ENCODE results near the gene STOML1.

The STOML1 gene

DNA sequence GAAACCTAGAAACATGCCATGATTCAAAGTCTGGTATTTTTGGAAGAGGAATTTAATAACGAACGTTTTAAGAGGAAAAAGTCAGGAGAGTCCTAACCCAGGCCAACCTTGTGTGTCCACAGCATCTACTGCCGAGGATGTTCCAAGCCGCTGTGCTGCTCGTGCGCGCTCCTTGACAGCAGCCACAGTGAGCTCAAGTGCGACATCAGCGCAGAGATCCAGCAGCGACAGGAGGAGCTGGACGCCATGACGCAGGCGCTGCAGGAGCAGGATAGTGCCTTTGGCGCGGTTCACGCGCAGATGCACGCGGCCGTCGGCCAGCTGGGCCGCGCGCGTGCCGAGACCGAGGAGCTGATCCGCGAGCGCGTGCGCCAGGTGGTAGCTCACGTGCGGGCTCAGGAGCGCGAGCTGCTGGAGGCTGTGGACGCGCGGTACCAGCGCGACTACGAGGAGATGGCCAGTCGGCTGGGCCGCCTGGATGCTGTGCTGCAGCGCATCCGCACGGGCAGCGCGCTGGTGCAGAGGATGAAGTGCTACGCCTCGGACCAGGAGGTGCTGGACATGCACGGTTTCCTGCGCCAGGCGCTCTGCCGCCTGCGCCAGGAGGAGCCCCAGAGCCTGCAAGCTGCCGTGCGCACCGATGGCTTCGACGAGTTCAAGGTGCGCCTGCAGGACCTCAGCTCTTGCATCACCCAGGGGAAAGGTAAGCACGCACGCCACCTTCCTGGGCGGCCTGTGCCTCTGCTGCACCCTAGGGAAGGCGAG is 30.8 kb upstream of the STOML1 start:
- in situ Hi-C loops (cut with MboI; ENCODE audit: low pct_unique_long_range_greater_than_20kb, low sequenced_read_pairs), result no loop called here
- no peak for DNase-seq

DNA sequence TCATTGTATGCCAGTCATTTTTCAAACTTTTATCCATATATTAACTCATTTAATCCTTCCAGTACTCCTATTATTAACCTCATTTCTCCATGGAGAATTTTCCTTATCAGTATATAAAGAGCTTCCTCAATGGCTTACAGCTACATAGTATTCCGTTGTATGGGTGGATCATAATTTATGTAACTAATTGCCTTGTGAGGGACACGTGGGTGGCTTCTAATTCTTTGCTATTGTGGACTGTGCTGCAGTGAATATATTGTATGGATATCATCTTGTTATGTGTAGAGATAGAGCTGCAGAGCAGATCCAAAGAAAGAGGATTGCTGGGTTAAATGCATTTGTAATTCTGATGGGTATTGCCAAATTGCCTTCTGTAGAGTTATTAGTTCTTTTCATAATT is 27.6 kb upstream of the STOML1 start:
- in situ Hi-C loops (cut with MboI; ENCODE audit: low pct_unique_long_range_greater_than_20kb, low sequenced_read_pairs), result no loop called here
- DNase-seq, result no peak

DNA sequence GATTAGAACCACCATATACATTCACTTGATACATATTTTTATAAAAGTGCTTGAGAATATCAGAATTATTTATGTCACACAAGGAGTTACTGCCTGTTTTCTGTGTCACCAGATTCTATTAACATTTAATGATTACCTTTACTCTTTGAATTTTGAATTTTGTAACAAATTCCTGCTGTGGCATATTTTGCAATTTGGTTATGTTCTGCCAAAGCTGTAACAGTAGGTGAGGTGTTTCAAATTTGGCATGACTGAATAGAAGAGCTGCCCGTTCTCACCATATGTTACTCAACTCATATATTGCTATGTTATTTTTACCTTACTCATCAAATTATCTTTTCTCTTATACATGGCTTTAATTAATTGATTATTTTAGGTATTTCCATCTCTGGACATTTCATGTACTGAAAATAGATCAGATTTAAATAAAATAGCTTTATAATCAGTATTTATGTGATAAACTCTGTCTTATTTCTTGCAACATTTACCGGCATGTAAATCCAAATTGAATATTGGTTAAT is 21.3 kb upstream of the STOML1 start:
- DNase-seq, result no peak
- in situ Hi-C loops (cut with MboI; ENCODE audit: low pct_unique_long_range_greater_than_20kb, low sequenced_read_pairs), result no loop called here

DNA sequence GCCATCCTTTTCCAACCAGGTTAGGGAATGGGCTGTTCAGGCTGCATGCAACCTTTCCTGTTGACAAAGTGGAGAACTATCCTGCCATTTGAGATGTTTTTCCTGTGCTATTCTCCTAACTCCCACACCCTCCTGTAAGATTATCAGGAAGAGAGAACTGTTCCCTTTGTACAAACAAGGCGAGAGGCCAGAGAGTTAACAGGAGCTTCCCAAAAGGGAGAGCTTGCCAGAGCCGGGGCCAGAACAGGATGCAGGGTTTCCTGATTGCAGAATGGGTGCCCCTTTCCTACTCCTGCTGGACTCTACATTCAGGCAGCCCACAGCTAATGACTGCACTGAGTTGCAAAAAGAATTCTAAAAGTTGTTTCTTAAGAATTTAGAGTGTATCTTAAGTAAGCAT is 19.5 kb upstream of the STOML1 start:
- no peak for DNase-seq
- in situ Hi-C loops (cut with MboI; ENCODE audit: low pct_unique_long_range_greater_than_20kb, low sequenced_read_pairs), result no loop called here

DNA sequence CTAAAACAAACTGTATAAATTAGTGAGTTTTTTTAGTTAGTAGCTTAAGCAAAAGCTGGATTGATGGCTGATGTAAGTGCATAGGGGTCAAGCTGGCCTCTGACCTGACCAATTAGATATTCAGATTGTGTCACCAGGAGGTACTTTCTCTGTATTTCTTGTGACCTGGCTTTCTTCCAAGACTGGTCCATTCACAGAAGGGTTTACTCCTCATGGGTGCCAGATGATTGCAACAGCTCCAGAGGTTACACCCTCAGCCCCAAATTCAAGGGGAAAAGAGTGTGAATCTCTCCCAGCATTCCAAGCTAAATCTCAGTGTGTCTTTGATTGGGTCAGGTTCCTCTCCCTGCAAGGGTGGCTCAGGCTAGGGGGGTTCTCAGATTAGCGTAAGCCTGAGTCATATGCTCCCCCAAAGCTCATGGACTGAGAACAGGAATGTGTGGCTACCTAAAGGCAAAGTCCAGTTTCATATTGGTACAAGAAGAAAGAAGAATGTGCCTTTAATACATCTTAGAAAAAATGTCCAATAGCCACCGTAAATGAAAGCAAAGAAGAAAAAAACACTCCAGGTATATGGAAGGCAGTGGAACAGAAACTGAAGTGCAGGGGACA is 18.9 kb upstream of the STOML1 start:
- no peak for DNase-seq
- in situ Hi-C loops (cut with MboI; ENCODE audit: low pct_unique_long_range_greater_than_20kb, low sequenced_read_pairs), result no loop called here

DNA sequence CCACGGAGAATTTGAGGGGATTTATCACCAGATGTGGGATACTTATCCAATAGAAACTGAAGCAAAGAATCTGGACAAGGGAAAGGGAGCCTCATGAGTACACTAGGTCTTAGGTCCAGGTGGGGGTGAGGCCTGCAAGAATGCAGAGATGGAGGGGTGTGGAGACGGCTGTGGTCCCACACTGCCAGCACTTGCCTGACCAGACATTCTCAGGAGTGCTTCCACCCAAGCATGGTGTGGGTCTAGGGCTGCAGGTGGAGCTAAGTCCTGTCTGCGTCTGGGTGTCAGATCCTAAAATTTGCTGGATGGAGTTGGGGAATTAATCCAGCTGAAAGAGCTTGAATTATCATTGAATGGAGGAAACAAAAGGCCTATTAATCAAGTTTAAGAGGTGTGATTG is 16.8 kb upstream of the STOML1 start:
- in situ Hi-C loops (cut with MboI; ENCODE audit: low pct_unique_long_range_greater_than_20kb, low sequenced_read_pairs), result no loop called here
- DNase-seq, result no peak

DNA sequence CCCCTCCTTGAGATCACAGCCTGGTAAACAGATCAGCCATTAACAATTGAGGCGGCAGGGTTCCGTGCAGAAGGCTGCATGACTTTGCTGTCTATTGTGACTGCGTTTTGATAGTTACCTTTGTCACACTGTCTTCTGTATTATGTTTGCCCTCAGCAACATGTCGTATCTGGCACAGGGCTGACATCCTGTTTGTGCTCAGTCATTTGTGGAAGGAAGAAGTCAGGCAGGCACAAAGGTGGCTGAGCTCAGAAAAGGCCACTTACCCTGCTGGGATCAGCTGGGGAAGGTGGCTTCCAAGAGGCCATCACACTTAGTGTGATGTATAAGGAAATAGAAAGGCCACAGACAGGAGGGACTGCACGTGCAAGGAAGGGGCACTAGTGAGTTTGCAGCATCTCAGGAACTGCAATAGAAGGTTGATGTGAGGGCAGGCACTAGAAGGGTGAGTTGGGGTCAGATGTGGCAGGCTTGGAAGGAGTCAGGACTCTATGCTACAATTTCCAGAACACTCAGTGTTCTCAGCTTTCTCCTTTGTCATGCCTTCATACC is 15.8 kb upstream of the STOML1 start:
- in situ Hi-C loops (cut with MboI; ENCODE audit: low pct_unique_long_range_greater_than_20kb, low sequenced_read_pairs), result no loop called here
- DNase-seq, result peak; percentile 62

DNA sequence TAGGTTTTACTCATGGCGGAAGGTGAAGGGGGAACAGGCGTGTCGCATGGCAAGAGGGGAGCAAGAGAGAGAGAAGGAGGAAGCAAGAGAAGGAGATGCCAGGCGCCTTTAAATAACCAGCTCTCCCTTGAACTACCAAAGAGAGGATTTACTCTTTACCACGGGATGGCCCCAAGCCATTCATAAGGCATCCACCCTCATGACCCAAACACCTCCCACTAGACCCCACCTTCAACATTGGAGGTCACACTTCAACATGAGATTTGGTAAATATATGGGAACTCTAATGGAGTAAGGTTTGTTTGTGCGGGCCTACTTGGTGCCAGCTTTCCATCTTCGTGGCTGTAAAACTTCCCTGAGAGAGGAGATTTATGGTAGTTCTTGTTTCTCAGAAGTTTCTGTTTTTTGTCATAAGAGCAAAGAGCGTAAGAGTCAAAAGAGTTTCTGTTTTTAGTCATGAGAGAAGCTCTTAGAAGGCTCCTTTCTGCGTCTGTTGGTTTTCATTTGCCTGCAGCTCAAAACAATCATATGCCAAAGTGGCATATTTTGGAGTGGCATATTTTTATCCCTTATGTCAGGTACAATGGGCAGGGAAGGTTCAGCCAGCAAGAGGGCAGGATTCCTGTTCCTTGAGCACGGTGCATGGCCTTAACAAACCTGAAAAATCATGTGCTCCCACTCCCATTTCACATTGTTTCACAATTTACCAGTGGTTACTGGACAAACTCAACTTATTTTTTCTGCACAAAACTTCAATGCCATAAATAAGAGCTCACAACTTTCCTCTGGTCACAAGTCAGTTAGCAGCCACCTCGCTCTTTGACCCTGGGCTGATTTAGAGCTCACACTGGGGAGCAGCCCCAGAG is 14.9 kb upstream of the STOML1 start:
- in situ Hi-C loops (cut with MboI; ENCODE audit: low pct_unique_long_range_greater_than_20kb, low sequenced_read_pairs), result no loop called here
- no peak for DNase-seq

DNA sequence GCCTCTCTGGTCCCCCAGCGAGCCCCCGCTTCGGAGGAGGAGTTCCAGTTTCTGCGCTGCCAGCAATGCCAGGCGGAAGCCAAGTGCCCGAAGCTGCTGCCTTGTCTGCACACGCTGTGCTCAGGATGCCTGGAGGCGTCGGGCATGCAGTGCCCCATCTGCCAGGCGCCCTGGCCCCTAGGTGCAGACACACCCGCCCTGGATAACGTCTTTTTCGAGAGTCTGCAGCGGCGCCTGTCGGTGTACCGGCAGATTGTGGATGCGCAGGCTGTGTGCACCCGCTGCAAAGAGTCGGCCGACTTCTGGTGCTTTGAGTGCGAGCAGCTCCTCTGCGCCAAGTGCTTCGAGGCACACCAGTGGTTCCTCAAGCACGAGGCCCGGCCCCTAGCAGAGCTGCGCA is 5.9 kb upstream of the STOML1 start:
- DNase-seq, result no peak
- in situ Hi-C loops (cut with MboI; ENCODE audit: low pct_unique_long_range_greater_than_20kb, low sequenced_read_pairs), result no loop called here

DNA sequence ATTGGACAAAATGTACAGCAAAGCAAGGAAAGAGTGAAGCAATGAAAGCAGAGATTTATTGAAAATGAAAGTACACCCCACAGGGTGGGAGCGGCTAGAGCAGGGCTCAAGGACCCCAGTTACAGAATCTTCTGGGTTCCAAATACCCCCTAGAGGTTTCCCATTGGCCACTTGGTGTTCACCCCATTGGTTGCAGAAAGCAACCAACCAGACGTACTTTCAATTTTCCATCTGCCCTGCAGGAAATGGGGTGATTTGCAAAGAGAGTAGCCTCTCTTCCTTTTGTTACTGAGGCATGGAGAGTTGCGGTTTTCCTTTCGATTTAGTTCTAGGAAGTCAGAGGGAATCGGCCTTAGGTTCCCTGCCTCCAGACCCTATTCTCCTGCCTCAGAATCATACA is 4.8 kb upstream of the STOML1 start:
- in situ Hi-C loops (cut with MboI; ENCODE audit: low pct_unique_long_range_greater_than_20kb, low sequenced_read_pairs), result no loop called here
- DNase-seq, result peak; percentile 90

DNA sequence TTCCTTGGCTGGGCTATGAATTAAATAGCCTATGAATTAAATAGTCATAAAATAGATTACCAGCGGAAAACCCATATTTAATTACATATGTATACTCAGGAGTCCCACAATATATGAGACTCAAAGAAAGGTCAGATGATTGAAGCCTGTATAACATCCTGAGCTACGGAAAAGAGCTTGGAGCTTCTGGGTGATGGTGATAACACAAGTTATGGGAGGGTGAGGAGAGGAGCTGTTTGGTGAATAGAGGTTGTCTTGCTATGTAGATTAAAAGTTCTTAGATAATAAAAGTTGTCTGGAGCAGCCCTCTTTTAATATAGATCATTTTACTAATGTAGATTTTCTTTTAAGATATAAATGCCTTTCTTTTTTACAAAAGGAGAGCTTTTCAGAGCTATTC is 4.2 kb upstream of the STOML1 start:
- in situ Hi-C loops (cut with MboI; ENCODE audit: low pct_unique_long_range_greater_than_20kb, low sequenced_read_pairs), result no loop called here

DNA sequence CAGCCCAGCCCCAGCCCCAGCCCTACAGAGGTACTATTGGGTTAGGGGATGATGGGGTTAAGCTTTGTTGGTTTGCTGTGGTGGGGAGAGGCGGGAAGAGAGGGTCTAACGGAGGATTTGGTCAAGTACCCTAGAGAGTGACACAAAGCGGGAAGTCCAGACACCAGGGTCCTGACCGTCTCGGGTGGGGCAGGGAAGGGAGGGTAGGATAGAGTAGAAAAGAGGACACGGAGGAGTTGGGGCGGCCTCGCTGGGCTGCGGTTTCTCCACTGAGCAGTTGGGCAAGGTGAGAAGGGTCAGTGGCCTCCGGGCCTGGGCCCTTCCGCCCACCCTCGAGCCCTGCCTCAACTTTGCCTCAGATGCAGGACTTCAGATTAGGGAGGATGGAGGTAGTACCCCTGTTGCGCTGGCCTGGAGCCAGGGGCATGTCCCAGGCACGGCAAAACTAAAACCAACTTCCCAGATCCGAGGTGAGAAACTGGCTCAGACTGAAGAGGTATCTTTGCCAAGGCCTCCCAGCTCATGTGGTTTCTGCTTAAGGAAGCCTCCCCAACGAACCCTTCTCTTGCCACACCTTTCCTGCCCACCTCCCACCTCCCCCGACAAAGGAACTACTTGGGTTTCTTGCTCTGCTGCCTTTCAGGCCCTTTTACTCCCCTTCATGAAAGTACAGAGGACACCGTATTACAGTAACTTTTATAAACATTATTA is 3.0 kb upstream of the STOML1 start:
- peak; percentile 93 for DNase-seq
- in situ Hi-C loops (cut with MboI; ENCODE audit: low pct_unique_long_range_greater_than_20kb, low sequenced_read_pairs), result no loop called here

More for the DNA sequence above, 4.2 kb upstream of the STOML1 start:
- DNase-seq, result no peak

DNA sequence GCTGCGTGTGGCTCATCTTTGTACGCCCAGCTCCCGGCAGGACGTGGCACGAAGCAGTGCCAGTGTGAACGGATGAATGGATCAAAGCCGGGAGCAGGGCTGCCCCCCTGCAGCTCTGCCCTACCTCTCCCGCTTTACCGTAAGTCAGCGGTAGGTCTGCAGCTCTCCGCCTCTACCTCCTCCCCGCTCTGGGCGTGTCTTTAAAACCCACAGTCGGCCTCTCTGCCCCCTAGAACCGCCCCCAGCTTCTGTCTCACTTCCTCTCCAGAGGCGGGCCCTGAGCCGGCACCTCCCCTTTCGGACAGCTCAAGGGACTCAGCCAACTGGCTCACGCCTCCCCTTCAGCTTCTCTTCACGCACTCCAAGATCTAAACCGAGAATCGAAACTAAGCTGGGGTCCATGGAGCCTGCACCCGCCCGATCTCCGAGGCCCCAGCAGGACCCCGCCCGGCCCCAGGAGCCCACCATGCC is 2.4 kb upstream of the STOML1 start, which contains the start of gene PML:
Gene PML, plus strand, starts transcription at position 304 of the 471 bp plus-strand sequence. Its CDS starts 97 bp downstream, at position 401.
- in situ Hi-C loops (cut with MboI; ENCODE audit: low pct_unique_long_range_greater_than_20kb, low sequenced_read_pairs), result no loop called here
- peak; percentile 99 for DNase-seq

DNA sequence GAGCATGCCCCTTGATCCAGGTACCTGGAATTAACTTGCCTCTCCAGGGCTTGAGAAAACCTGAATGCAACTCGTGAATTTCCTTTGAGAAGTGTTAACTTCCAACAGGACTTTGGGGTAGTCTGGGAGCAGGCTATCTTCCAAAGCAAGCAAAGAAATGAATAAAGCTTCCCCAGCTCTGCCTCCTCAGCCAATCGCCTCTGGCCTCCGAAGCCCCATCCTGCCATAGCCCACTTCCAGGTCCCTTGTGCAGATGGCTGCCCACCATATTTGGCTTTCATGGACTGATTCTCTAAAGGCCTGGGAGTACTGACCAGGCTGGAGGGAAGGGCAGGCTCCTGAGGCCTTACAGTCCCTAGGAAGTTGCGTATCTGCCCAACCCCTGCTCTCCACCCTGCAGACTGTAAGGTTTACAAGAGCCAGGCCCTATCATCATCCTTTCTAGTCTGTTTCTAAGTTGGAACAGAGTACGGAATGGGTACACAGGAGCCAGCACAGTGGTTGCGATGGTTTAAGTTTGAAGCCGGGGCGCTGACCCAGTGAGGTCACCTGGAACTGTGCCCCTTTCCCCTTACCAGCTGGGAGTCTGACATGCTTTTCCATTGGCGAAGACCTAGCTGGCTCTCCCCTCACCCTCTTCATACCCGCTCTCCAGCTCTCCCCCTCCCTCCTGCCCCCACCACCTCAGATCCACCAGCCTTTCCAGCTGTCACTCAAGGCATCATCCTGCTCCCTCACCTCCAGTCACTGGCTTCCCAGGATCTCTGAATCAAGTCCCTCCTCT is 1.3 kb upstream of the STOML1 start:
- in situ Hi-C loops (cut with MboI; ENCODE audit: low pct_unique_long_range_greater_than_20kb, low sequenced_read_pairs), result no loop called here

DNA sequence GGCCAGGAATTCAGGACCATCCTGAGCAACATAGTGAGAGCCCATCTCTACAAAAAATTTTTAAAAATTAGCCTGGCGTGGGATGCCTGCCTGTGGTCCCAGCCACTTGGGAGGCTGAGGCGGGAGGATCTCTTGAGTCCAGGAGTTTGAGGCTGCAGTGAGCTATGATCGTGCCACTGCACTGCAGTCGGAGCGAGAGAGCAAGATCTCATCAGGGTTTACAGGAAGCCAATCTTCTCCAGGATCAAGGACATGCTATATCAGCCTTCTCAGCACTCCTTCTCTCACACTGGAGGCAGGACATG is 451 bp upstream of the STOML1 start:
- in situ Hi-C loops (cut with MboI; ENCODE audit: low pct_unique_long_range_greater_than_20kb, low sequenced_read_pairs), result no loop called here
- DNase-seq, result no peak

More for the DNA sequence above, 1.3 kb upstream of the STOML1 start:
- DNase-seq, result no peak

DNA sequence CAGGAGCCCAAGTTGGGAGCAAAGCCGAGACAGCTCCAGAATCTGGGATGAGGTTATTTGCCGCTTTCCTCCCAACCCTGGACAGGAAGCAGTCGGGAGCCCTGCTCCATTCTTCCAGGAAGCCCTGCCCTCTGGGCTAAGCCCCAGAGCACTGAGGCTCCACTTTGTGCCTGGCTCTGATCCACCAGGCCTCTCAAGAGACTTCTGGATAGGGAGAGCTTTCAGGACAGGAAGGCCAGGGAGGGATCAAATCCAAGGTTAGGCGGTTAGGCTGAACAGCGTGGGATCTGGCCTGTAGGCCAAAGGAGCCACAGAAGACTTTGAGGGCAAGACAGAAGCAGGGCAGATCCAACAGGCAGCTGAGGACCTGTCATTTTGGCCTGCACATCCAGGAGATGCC is 835 bp downstream of the STOML1 start:
- in situ Hi-C loops (cut with MboI; ENCODE audit: low pct_unique_long_range_greater_than_20kb, low sequenced_read_pairs), result no loop called here
- DNase-seq, result no peak

DNA sequence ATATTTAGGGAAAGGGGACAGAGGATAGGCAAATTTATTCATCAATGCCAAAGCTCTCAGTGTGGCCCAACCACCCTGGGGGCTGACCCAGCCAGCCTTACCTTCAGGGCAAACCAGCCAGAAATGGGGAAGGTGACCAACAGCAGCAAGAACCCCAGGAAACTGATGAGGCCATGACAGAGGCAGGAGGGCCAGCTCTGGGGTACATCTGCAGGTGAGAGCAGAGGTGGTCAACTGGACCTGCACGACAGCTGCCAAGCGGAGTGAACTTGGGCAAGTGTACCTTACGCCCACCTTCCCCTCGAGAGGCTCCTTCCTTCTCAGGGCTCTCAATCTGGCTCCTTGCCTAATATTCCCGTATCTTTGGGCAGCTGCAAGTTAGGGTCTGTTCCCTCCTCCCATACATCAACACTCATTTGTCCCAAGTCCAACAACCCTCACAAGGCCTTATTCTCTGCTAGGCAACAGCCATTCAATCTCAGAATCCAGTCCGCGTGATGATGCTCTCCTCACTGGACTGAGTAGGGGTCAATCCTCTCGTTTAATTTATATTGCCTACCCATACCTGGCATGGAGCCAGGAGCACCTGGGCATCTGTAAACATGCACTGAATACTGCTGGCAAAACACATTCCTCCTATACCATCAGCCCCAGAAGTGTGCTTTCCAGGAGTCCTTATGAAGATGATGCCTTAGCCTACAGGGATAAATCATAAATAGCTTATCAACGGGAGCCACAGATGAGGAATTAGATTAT is 1.7 kb downstream of the STOML1 start:
- DNase-seq, result no peak
- in situ Hi-C loops (cut with MboI; ENCODE audit: low pct_unique_long_range_greater_than_20kb, low sequenced_read_pairs), result no loop called here

All from KBM-7 (cell line).